Fibroblast of villous mesenchyme (primary cell): ENCODE data around the gene ERG. TPM values are rescaled to one million over a fixed set of nuclear protein-coding genes. Genes with fewer than 3 reads are reported as not detected.

Source experiments
- DNase-seq: peaks from one replicate; pipeline ENCODE4 v3.0.0-alpha.2; 2010; ENCODE audit warnings: low read depth
- H3K4me3 ChIP-seq: 2 replicates; pipeline ENCODE4 v1.5.1; 2011; ENCODE audit warnings: low read depth, mild to moderate bottlenecking, low read length
- total RNA-seq: library from RNA; depleted of rRNA; stranded (reverse); fragments of >200 nt; gene quantifications from 2 replicates; pipeline ENCODE4 v1.2.3, GENCODE V29; 2012
- TF ChIP-seq, protein P1 (sequence below): IDR thresholded peaks from 2 replicates; pipeline ENCODE4 v1.5.1; 2012; ENCODE audit warnings: low read depth, mild to moderate bottlenecking, low read length; ENCODE audit not compliant: insufficient read depth

ERG gene
- total RNA-seq, 1 donor: not detected

GRCh38 chr21:38470755-38471154, 27.5 kb downstream of the ERG start:
- no peak for DNase-seq
- TF ChIP-seq, protein P1, sequence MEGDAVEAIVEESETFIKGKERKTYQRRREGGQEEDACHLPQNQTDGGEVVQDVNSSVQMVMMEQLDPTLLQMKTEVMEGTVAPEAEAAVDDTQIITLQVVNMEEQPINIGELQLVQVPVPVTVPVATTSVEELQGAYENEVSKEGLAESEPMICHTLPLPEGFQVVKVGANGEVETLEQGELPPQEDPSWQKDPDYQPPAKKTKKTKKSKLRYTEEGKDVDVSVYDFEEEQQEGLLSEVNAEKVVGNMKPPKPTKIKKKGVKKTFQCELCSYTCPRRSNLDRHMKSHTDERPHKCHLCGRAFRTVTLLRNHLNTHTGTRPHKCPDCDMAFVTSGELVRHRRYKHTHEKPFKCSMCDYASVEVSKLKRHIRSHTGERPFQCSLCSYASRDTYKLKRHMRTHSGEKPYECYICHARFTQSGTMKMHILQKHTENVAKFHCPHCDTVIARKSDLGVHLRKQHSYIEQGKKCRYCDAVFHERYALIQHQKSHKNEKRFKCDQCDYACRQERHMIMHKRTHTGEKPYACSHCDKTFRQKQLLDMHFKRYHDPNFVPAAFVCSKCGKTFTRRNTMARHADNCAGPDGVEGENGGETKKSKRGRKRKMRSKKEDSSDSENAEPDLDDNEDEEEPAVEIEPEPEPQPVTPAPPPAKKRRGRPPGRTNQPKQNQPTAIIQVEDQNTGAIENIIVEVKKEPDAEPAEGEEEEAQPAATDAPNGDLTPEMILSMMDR: no peak
- no peak overlapping the region for H3K4me3 ChIP-seq

- TF ChIP-seq, protein P1: no peak
- no peak overlapping the region for H3K4me3 ChIP-seq
- DNase-seq: no peak
These were observed 28.6 kb downstream of the ERG start for GRCh38 chr21:38469642-38470041.

GRCh38 chr21:38468989-38469388, 29.3 kb downstream of the ERG start:
- no peak for DNase-seq
- no peak overlapping the region for H3K4me3 ChIP-seq
- TF ChIP-seq, protein P1: no peak

DNA sequence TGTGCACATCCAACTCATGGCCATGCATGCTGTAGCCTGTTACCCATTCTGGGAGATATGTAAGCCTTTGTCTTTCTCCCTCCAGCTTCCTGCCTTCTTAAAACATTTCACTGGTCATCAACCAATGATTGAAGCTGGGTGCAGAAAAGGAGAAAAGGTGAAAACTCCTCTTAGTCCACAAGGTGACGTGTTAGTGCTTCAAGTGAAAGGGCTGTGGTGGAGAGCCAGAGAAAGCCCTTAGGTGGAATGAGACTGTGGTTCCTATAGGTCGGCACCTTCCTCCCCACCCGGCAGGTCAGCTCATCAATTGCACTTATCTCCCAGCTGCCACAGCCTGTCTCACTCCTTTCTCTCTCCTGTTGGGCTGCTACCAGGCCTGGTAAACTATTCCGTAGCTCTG, 30.4 kb downstream of the ERG start:
- DNase-seq: no peak
- TF ChIP-seq, protein P1: no peak
- H3K4me3 ChIP-seq: no peak overlapping the region

DNA sequence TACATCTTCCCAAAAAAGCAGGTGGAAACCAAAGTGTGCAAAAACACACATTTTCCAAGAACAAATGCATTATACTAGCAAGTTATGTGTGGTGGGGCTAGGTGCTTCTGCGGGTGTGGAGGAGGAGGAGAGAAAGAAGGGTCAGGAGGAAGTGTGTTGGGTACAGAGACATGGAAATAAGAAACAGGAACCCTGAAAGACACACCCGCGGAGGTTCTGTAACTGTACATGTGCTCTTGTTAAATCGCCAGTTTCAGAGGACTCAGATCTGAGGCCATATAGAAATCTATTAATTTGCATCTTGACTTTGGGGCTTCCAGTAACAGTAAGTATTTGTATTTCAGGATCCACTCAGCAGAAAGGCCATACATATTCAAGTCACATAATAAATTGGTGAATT, 30.9 kb downstream of the ERG start:
- TF ChIP-seq, protein P1: no peak
- DNase-seq: no peak
- H3K4me3 ChIP-seq: no peak overlapping the region

DNA sequence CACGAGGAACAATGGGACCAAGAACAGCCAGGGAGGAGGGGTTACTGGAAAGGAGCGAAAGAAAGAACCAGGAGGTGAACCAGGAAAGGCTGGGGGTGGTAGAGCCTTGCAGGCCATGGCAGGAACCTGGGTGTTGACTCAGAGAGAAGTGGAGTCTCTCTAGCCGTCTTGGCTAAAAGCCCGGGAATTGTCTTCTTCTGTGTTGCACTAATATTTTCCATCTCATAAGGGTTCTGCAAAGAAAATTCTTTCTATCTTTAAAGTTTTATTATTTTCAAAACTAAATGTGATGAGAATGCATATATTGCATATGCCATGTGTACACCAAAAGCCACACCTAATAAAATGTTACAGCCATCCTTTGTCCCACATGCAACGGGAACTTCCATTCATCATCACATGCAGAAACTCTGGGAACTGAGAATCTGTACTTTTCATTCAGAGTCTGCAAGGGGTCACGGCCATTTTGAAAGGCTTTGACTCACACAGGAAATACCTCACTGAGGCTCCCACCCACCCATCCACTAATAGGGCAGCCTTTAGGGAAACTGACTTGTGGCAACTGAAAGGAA, 38.0 kb downstream of the ERG start:
- no peak overlapping the region for H3K4me3 ChIP-seq
- TF ChIP-seq, protein P1: no peak
- DNase-seq: no peak

- TF ChIP-seq, protein P1: no peak
- DNase-seq: no peak
- no peak overlapping the region for H3K4me3 ChIP-seq
These were observed 38.8 kb downstream of the ERG start for GRCh38 chr21:38459490-38459889.
